GM23338 (cell line): ENCODE results near the gene MLNR. TPM values are rescaled to one million over a fixed set of nuclear protein-coding genes. Genes with fewer than 3 reads are reported as not detected.

Source experiments
- ATAC-seq: fragments of 200-7000 bp; cut with Tn5 transposase; 3 replicates; pipeline ENCODE4 v1.9.1; 2020
- DNase-seq: peaks from one replicate; pipeline ENCODE4 v3.0.0-alpha.2; 2015; ENCODE audit warnings: low spot score
- H2AFZ ChIP-seq: fragments of 200-600 bp; sonication (generic); 2 replicates; pipeline ENCODE4 v1.8.0; 2016; ENCODE audit warnings: antibody characterized with exemption, mild to moderate bottlenecking, moderate library complexity
- H3F3A ChIP-seq: fragments of 200-600 bp; sonication (generic); replicated peaks from 2 replicates; pipeline ENCODE4 v1.8.0; 2017; ENCODE audit warnings: antibody characterized with exemption, mixed run types, low read depth
- H3K27ac ChIP-seq: fragments of 200-600 bp; sonication (generic); 2 replicates; pipeline ENCODE4 v1.6.1; 2016; ENCODE audit warnings: low read depth
- H3K27me3 ChIP-seq: fragments of 200-600 bp; sonication (generic); 2 replicates; pipeline ENCODE4 v1.8.0; 2016; ENCODE audit warnings: mild to moderate bottlenecking, mixed run types, moderate library complexity; ENCODE audit not compliant: insufficient read depth
- H3K36me3 ChIP-seq: fragments of 200-600 bp; sonication (generic); 2 replicates; pipeline ENCODE4 v1.8.0; 2016; ENCODE audit warnings: mild to moderate bottlenecking; ENCODE audit not compliant: insufficient read depth
- H3K4me1 ChIP-seq: fragments of 200-600 bp; sonication (generic); 2 replicates; pipeline ENCODE4 v1.8.0; 2016; ENCODE audit warnings: mild to moderate bottlenecking, moderate library complexity; ENCODE audit not compliant: insufficient read depth
- H3K4me2 ChIP-seq: fragments of 200-600 bp; sonication (generic); 2 replicates; pipeline ENCODE4 v1.7.1; 2017; ENCODE audit warnings: mixed run types
- H3K4me3 ChIP-seq: fragments of 200-600 bp; sonication (generic); 2 replicates; pipeline ENCODE4 v1.6.1; 2016; ENCODE audit warnings: mixed run types
- H3K79me2 ChIP-seq: fragments of 200-600 bp; sonication (generic); replicated peaks from 2 replicates; pipeline ENCODE4 v1.8.0; 2017; ENCODE audit warnings: mild to moderate bottlenecking; ENCODE audit not compliant: insufficient read depth
- H3K9me2 ChIP-seq: fragments of 200-600 bp; sonication (generic); 2 replicates; pipeline ENCODE4 v1.8.0; 2017; ENCODE audit not compliant: insufficient read depth
- H4K20me1 ChIP-seq: fragments of 200-600 bp; sonication (generic); replicated peaks from 2 replicates; pipeline ENCODE4 v1.8.0; 2017; ENCODE audit warnings: mild to moderate bottlenecking; ENCODE audit not compliant: insufficient read depth
- H3K27ac Mint-ChIP-seq: 2 replicates; pipeline ENCODE4 v1.8.0; 2020; ENCODE audit warnings: inconsistent platforms, mild to moderate bottlenecking, moderate library complexity, mixed read lengths
- H3K27me3 Mint-ChIP-seq: 3 replicates; pipeline ENCODE4 v1.8.0; 2022; ENCODE audit warnings: low read depth, mild to moderate bottlenecking, moderate library complexity, mixed read lengths, inconsistent platforms; ENCODE audit not compliant: insufficient read depth, poor library complexity
- H3K36me3 Mint-ChIP-seq: 3 replicates; pipeline ENCODE4 v1.8.0; 2021; ENCODE audit warnings: low read depth, mild to moderate bottlenecking, inconsistent platforms, moderate library complexity, mixed read lengths
- H3K4me1 Mint-ChIP-seq: 3 replicates; pipeline ENCODE4 v1.8.0; 2020; ENCODE audit warnings: mild to moderate bottlenecking, inconsistent platforms, mixed read lengths
- H3K4me3 Mint-ChIP-seq: 3 replicates; pipeline ENCODE4 v1.8.0; 2021; ENCODE audit warnings: moderate library complexity, mild to moderate bottlenecking, inconsistent platforms, mixed read lengths
- H3K9me3 Mint-ChIP-seq: 3 replicates; pipeline ENCODE4 v1.8.0; 2020; ENCODE audit warnings: moderate library complexity, mild to moderate bottlenecking, inconsistent platforms, mixed read lengths
- CREB1 ChIP-seq: fragments of 250-450 bp; sonication (Bioruptor Pico); IDR thresholded peaks from 2 replicates; pipeline ENCODE4 v1.5.0; 2020; ENCODE audit warnings: low read depth, mild to moderate bottlenecking, moderate library complexity
- EZH2phosphoT487 ChIP-seq: fragments of 200-600 bp; sonication (generic); IDR thresholded peaks from one replicate; pipeline ENCODE4 v1.8.1; 2018; ENCODE audit warnings: antibody characterized with exemption; ENCODE audit not compliant: unreplicated experiment
- JUNB ChIP-seq: IDR thresholded peaks from one replicate; pipeline ENCODE4 v1.6.1; 2016; ENCODE audit warnings: antibody characterized with exemption; ENCODE audit not compliant: unreplicated experiment
- NANOG ChIP-seq: IDR thresholded peaks from 2 replicates; pipeline ENCODE4 v1.6.1; 2016; ENCODE audit warnings: antibody characterized with exemption, borderline replicate concordance
- POLR2AphosphoS5 ChIP-seq: IDR thresholded peaks from 2 replicates; pipeline ENCODE4 v1.6.1; 2016; ENCODE audit warnings: antibody characterized with exemption, low read depth
- ZNF114 ChIP-seq: fragments of 250-450 bp; sonication (Bioruptor Pico); IDR thresholded peaks from 2 replicates; pipeline ENCODE4 v1.5.0; 2020; ENCODE audit warnings: mild to moderate bottlenecking, moderate library complexity
- ZNF331 ChIP-seq: fragments of 250-450 bp; sonication (Bioruptor Pico); IDR thresholded peaks from 2 replicates; pipeline ENCODE4 v1.5.0; 2020; ENCODE audit warnings: low read depth, mild to moderate bottlenecking, moderate library complexity
- polyA plus RNA-seq: library from polyadenylated mRNA; unstranded; fragments of >200 nt; fragmentation: Nextera tagmentation; extraction: Ambion mirVana; gene quantifications from 2 replicates; pipeline ENCODE4 v1.2.1, GENCODE V29; 2016
- total RNA-seq: library from RNA; depleted of rRNA; stranded (reverse); fragments of >200 nt; shearing (Covaris generic); gene quantifications from 2 replicates; pipeline ENCODE4 v1.2.3, GENCODE V29; 2014
- TF ChIP-seq, protein P1 (sequence below): IDR thresholded peaks from one replicate; pipeline ENCODE4 v1.6.1; 2018; ENCODE audit warnings: antibody characterized with exemption; ENCODE audit not compliant: unreplicated experiment
- TF ChIP-seq, protein P2 (sequence below): fragments of 250-450 bp; sonication (Bioruptor Pico); IDR thresholded peaks from 2 replicates; pipeline ENCODE4 v1.5.0; 2020; ENCODE audit warnings: mild to moderate bottlenecking, moderate library complexity
- TF ChIP-seq, protein P3 (sequence below): IDR thresholded peaks from 2 replicates; pipeline ENCODE4 v1.6.1; 2016; ENCODE audit warnings: antibody characterized with exemption

MLNR gene
- total and polyA plus RNA-seq, 2 experiments from 2014 or later = 0.17 TPM; not detected in 1

DNA sequence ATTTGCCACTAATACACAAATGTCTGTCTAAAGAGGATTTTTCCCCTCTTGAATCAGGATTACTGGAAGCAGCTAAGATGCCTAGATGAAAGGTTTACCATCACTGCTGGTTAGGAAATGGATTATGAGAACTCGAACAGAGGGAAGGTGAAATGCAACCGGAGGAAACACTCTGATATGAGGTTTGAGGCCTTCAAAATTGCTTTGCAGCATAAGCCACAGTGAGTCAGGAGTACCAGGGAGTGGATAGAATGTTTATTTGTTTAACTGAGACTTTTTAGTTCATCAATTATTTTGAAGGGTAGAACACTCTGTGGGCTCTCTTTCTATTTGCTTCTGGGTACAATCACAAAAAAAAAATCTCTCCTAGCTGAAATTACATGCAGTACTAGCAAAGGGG is 45.7 kb downstream of the MLNR start:
- H3K27me3 Mint-ChIP-seq = no peaks in the 10 kb centered on the region
- H3K4me3 ChIP-seq = no peak overlapping the region
- no peaks in the 10 kb centered on the region for H3K9me3 Mint-ChIP-seq
- H3K4me3 Mint-ChIP-seq = no peak overlapping the region
- H3K27ac Mint-ChIP-seq = peak overlapping the region; percentile 51; the same call in 1 of the 2 replicates
- H3K27me3 ChIP-seq = no peaks in the 10 kb centered on the region
- TF ChIP-seq CREB1 (CRISPR knock-in tag) (no peak), NANOG (no peak), EZH2phosphoT487 (no peak), ZNF331 (CRISPR knock-in tag) (no peak), POLR2AphosphoS5 (no peak), ZNF114 (CRISPR knock-in tag) (no peak)
- H3K4me2 ChIP-seq = no peak overlapping the region
- no peaks in the 10 kb centered on the region for H3K9me2 ChIP-seq
- H3K4me1 Mint-ChIP-seq = peaks cover 9% of the 10 kb centered on the region; the same call in 2 of the 3 replicates
- no peak for ATAC-seq
- no peaks in the 10 kb centered on the region for H3K79me2 ChIP-seq
- no peaks in the 10 kb centered on the region for H3K36me3 Mint-ChIP-seq
- H3K27ac ChIP-seq = no peak overlapping the region
- H3F3A ChIP-seq = no peaks in the 10 kb centered on the region
- no peaks in the 10 kb centered on the region for H3K36me3 ChIP-seq
- no peaks in the 10 kb centered on the region; the same call in 1 of the 2 replicates for H4K20me1 ChIP-seq
- DNase-seq = no peak
- no peak overlapping the region for H2AFZ ChIP-seq
- H3K4me1 ChIP-seq = peaks cover 7% of the 10 kb centered on the region; the same call in 1 of the 2 replicates

DNA sequence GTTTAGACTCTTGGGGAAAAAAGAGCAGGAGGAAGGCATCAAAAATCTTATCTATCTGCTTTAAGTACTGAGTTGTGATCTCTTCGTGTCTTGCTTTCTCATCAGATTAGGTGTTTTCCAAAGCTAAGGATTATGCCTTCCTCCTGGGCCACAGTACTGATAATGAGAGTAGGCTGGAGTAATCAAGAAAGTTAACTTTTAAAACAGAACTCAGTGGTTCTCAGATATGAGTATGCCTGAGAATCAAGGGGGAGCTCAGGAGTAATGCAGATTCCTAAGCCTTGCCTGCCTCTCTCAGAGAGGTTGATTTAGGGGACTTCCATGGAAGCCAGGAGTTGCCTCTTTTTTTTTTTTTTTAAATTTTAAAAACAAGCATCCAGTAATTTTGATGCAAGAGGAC is 51.1 kb downstream of the MLNR start:
- H3K4me1 ChIP-seq = no peaks in the 10 kb centered on the region
- H3K4me3 ChIP-seq = no peak overlapping the region
- H3K9me3 Mint-ChIP-seq = no peaks in the 10 kb centered on the region
- no peak overlapping the region for H3K4me3 Mint-ChIP-seq
- DNase-seq (no peak), ATAC-seq (no peak)
- H3K79me2 ChIP-seq = no peaks in the 10 kb centered on the region
- no peaks in the 10 kb centered on the region for H3K36me3 Mint-ChIP-seq
- no peaks in the 10 kb centered on the region for H3F3A ChIP-seq
- no peak overlapping the region for H3K27ac Mint-ChIP-seq
- H3K4me2 ChIP-seq = no peak overlapping the region
- no peak overlapping the region for H3K27ac ChIP-seq
- no peaks in the 10 kb centered on the region for H4K20me1 ChIP-seq
- H3K27me3 Mint-ChIP-seq = no peaks in the 10 kb centered on the region
- no peaks in the 10 kb centered on the region for H3K4me1 Mint-ChIP-seq
- no peak overlapping the region for H2AFZ ChIP-seq
- H3K27me3 ChIP-seq = no peaks in the 10 kb centered on the region
- no peak for TF ChIP-seq JUNB
- TF ChIP-seq, protein P1, sequence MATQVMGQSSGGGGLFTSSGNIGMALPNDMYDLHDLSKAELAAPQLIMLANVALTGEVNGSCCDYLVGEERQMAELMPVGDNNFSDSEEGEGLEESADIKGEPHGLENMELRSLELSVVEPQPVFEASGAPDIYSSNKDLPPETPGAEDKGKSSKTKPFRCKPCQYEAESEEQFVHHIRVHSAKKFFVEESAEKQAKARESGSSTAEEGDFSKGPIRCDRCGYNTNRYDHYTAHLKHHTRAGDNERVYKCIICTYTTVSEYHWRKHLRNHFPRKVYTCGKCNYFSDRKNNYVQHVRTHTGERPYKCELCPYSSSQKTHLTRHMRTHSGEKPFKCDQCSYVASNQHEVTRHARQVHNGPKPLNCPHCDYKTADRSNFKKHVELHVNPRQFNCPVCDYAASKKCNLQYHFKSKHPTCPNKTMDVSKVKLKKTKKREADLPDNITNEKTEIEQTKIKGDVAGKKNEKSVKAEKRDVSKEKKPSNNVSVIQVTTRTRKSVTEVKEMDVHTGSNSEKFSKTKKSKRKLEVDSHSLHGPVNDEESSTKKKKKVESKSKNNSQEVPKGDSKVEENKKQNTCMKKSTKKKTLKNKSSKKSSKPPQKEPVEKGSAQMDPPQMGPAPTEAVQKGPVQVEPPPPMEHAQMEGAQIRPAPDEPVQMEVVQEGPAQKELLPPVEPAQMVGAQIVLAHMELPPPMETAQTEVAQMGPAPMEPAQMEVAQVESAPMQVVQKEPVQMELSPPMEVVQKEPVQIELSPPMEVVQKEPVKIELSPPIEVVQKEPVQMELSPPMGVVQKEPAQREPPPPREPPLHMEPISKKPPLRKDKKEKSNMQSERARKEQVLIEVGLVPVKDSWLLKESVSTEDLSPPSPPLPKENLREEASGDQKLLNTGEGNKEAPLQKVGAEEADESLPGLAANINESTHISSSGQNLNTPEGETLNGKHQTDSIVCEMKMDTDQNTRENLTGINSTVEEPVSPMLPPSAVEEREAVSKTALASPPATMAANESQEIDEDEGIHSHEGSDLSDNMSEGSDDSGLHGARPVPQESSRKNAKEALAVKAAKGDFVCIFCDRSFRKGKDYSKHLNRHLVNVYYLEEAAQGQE = no peak
- TF ChIP-seq CREB1 (CRISPR knock-in tag) = no peak
- TF ChIP-seq, protein P2, sequence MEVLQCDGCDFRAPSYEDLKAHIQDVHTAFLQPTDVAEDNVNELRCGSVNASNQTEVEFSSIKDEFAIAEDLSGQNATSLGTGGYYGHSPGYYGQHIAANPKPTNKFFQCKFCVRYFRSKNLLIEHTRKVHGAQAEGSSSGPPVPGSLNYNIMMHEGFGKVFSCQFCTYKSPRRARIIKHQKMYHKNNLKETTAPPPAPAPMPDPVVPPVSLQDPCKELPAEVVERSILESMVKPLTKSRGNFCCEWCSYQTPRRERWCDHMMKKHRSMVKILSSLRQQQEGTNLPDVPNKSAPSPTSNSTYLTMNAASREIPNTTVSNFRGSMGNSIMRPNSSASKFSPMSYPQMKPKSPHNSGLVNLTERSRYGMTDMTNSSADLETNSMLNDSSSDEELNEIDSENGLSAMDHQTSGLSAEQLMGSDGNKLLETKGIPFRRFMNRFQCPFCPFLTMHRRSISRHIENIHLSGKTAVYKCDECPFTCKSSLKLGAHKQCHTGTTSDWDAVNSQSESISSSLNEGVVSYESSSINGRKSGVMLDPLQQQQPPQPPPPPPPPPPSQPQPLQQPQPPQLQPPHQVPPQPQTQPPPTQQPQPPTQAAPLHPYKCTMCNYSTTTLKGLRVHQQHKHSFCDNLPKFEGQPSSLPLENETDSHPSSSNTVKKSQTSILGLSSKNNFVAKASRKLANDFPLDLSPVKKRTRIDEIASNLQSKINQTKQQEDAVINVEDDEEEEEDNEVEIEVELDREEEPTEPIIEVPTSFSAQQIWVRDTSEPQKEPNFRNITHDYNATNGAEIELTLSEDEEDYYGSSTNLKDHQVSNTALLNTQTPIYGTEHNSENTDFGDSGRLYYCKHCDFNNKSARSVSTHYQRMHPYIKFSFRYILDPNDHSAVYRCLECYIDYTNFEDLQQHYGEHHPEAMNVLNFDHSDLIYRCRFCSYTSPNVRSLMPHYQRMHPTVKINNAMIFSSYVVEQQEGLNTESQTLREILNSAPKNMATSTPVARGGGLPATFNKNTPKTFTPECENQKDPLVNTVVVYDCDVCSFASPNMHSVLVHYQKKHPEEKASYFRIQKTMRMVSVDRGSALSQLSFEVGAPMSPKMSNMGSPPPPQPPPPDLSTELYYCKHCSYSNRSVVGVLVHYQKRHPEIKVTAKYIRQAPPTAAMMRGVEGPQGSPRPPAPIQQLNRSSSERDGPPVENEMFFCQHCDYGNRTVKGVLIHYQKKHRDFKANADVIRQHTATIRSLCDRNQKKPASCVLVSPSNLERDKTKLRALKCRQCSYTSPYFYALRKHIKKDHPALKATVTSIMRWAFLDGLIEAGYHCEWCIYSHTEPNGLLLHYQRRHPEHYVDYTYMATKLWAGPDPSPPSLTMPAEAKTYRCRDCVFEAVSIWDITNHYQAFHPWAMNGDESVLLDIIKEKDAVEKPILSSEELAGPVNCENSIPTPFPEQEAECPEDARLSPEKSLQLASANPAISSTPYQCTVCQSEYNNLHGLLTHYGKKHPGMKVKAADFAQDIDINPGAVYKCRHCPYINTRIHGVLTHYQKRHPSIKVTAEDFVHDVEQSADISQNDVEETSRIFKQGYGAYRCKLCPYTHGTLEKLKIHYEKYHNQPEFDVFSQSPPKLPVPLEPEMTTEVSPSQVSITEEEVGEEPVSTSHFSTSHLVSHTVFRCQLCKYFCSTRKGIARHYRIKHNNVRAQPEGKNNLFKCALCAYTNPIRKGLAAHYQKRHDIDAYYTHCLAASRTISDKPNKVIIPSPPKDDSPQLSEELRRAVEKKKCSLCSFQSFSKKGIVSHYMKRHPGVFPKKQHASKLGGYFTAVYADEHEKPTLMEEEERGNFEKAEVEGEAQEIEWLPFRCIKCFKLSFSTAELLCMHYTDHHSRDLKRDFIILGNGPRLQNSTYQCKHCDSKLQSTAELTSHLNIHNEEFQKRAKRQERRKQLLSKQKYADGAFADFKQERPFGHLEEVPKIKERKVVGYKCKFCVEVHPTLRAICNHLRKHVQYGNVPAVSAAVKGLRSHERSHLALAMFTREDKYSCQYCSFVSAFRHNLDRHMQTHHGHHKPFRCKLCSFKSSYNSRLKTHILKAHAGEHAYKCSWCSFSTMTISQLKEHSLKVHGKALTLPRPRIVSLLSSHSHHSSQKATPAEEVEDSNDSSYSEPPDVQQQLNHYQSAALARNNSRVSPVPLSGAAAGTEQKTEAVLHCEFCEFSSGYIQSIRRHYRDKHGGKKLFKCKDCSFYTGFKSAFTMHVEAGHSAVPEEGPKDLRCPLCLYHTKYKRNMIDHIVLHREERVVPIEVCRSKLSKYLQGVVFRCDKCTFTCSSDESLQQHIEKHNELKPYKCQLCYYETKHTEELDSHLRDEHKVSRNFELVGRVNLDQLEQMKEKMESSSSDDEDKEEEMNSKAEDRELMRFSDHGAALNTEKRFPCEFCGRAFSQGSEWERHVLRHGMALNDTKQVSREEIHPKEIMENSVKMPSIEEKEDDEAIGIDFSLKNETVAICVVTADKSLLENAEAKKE (CRISPR knock-in tag) = no peak
- TF ChIP-seq EZH2phosphoT487 = no peak
- TF ChIP-seq, protein P3, sequence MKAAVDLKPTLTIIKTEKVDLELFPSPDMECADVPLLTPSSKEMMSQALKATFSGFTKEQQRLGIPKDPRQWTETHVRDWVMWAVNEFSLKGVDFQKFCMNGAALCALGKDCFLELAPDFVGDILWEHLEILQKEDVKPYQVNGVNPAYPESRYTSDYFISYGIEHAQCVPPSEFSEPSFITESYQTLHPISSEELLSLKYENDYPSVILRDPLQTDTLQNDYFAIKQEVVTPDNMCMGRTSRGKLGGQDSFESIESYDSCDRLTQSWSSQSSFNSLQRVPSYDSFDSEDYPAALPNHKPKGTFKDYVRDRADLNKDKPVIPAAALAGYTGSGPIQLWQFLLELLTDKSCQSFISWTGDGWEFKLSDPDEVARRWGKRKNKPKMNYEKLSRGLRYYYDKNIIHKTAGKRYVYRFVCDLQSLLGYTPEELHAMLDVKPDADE = no peak
- no peak for TF ChIP-seq ZNF331 (CRISPR knock-in tag)
- no peaks in the 10 kb centered on the region for H3K9me2 ChIP-seq
- H3K36me3 ChIP-seq = no peaks in the 10 kb centered on the region
